SU-DHL-6 (cell line): ENCODE data around the gene MYO18A.
"Not testable (repeated sequence)": the region's sequence is repeated elsewhere in the genome, so short reads cannot be mapped to it uniquely, and the experiment has no call there.

ENCODE experiments used
- H2AFZ ChIP-seq: fragments of 200-600 bp; sonication (generic); 2 replicates; pipeline ENCODE4 v1.6.1; 2014; ENCODE audit warnings: low read depth, mild to moderate bottlenecking, moderate library complexity, mixed read lengths, antibody characterized with exemption, low read length; ENCODE audit not compliant: severe bottlenecking
- H3F3A ChIP-seq: fragments of 200-600 bp; shearing (Covaris generic); 2 replicates; pipeline ENCODE4 v1.6.0; 2016; ENCODE audit warnings: antibody characterized with exemption, mild to moderate bottlenecking; ENCODE audit not compliant: insufficient read depth
- H3K27ac ChIP-seq: fragments of 200-600 bp; sonication (generic); 2 replicates; pipeline ENCODE4 v1.5.1; 2016; ENCODE audit warnings: low read depth, mild to moderate bottlenecking, low read length, moderate library complexity, mixed read lengths
- H3K27me3 ChIP-seq: fragments of 200-600 bp; sonication (generic), shearing (Covaris generic); 2 replicates; pipeline ENCODE4 v1.6.0; 2014; ENCODE audit warnings: mild to moderate bottlenecking, low read length
- H3K36me3 ChIP-seq: fragments of 200-600 bp; sonication (generic); 2 replicates; pipeline ENCODE4 v1.6.1; 2014; ENCODE audit warnings: mild to moderate bottlenecking, low read length, mixed read lengths
- H3K4me2 ChIP-seq: fragments of 300-600, 200-600 bp; shearing (Covaris generic), sonication (generic); 2 replicates; pipeline ENCODE4 v1.6.0; 2014; ENCODE audit warnings: low read length, low read depth, mild to moderate bottlenecking; ENCODE audit not compliant: poor library complexity, severe bottlenecking
- H3K4me3 ChIP-seq: fragments of 200-600 bp; sonication (generic); 2 replicates; pipeline ENCODE4 v1.5.1; 2014; ENCODE audit warnings: antibody characterized with exemption, low read length, mild to moderate bottlenecking, mixed read lengths; ENCODE audit not compliant: insufficient read depth, poor library complexity, severe bottlenecking
- H3K79me2 ChIP-seq: fragments of 200-600 bp; sonication (generic); 2 replicates; pipeline ENCODE4 v1.6.1; 2014; ENCODE audit warnings: mild to moderate bottlenecking, low read length, moderate library complexity; ENCODE audit not compliant: insufficient read depth
- H3K9ac ChIP-seq: fragments of 200-600 bp; sonication (generic); 2 replicates; pipeline ENCODE4 v1.7.0; 2014; ENCODE audit warnings: mild to moderate bottlenecking, low read length
- H3K9me2 ChIP-seq: fragments of 200-600 bp; sonication (generic); replicated peaks from 2 replicates; pipeline ENCODE4 v1.6.1; 2014; ENCODE audit warnings: low read length; ENCODE audit not compliant: insufficient read depth
- H3K9me3 ChIP-seq: fragments of 200-600 bp; sonication (generic); 2 replicates; pipeline ENCODE4 v1.6.1; 2014; ENCODE audit warnings: low read length, mixed read lengths; ENCODE audit not compliant: insufficient read depth
- H4K20me1 ChIP-seq: fragments of 200-600 bp; sonication (generic); 2 replicates; pipeline ENCODE4 v1.6.1; 2014; ENCODE audit warnings: low read depth, mild to moderate bottlenecking, antibody characterized with exemption, low read length, moderate library complexity, mixed read lengths
- CTCF ChIP-seq: fragments of 200-600 bp; sonication (generic); IDR thresholded peaks from one replicate; pipeline ENCODE4 v1.5.1; 2017; ENCODE audit warnings: antibody characterized with exemption, mild to moderate bottlenecking, low read length, moderate library complexity; ENCODE audit not compliant: insufficient read depth, poor library complexity, severe bottlenecking
- EZH2phosphoT487 ChIP-seq: fragments of 200-600 bp; sonication (generic), shearing (Covaris generic); conservative IDR thresholded peaks from 2 replicates; pipeline ENCODE4 v1.6.1; 2018; ENCODE audit warnings: mild to moderate bottlenecking, antibody characterized with exemption, low read length, moderate library complexity, mixed read lengths

Gene MYO18A

GRCh38 chr17:29090108-29090507 is 90.1 kb downstream of the MYO18A start:
- Histone ChIP-seq H3K27me3 (no peaks in the 10 kb centered on the region), H3K9ac (no peak overlapping the region), H3K27ac (no peak overlapping the region)

GRCh38 chr17:29089601-29090044 is 90.6 kb downstream of the MYO18A start:
- no peaks in the 10 kb centered on the region for H3F3A ChIP-seq
- H3K9ac ChIP-seq, result no peak overlapping the region
- no peaks in the 10 kb centered on the region for H3K27me3 ChIP-seq
- no peak overlapping the region for H3K27ac ChIP-seq
- H3K79me2 ChIP-seq, result no peaks in the 10 kb centered on the region
- no peak overlapping the region for H3K4me2 ChIP-seq
- no peaks in the 10 kb centered on the region for H4K20me1 ChIP-seq
- no peaks in the 10 kb centered on the region for H3K9me3 ChIP-seq
- no peak overlapping the region for H2AFZ ChIP-seq
- no peak overlapping the region for H3K4me3 ChIP-seq
- TF ChIP-seq CTCF (no peak), EZH2phosphoT487 (no peak)
- H3K36me3 ChIP-seq, result no peaks in the 10 kb centered on the region
- H3K9me2 ChIP-seq, result no peaks in the 10 kb centered on the region

More at GRCh38 chr17:29090108-29090507, 90.1 kb downstream of the MYO18A start:
- Histone ChIP-seq H4K20me1 (no peaks in the 10 kb centered on the region), H3K4me2 (no peak overlapping the region), H3K9me3 (no peaks in the 10 kb centered on the region), H3K9me2 (no peaks in the 10 kb centered on the region), H3K36me3 (no peaks in the 10 kb centered on the region), H3K79me2 (no peaks in the 10 kb centered on the region), H3K4me3 (no peak overlapping the region), H2AFZ (no peak overlapping the region), H3F3A (no peaks in the 10 kb centered on the region)
- TF ChIP-seq CTCF (no peak), EZH2phosphoT487 (no peak)

- not testable (repeated sequence) for H3K4me2 ChIP-seq, H3K36me3 ChIP-seq, H3F3A ChIP-seq, H3K79me2 ChIP-seq, H4K20me1 ChIP-seq, H3K9ac ChIP-seq, H3K4me3 ChIP-seq, H3K9me2 ChIP-seq, H3K9me3 ChIP-seq, H2AFZ ChIP-seq, H3K27me3 ChIP-seq, H3K27ac ChIP-seq
Measured at GRCh38 chr17:29088782-29089181, 91.4 kb downstream of the MYO18A start.

- Histone ChIP-seq H2AFZ (no peak overlapping the region), H3K36me3 (no peaks in the 10 kb centered on the region), H3K79me2 (no peaks in the 10 kb centered on the region), H3K27ac (no peak overlapping the region), H3F3A (no peaks in the 10 kb centered on the region), H3K9ac (no peak overlapping the region), H3K9me2 (no peaks in the 10 kb centered on the region), H3K9me3 (no peaks in the 10 kb centered on the region), H3K4me2 (no peak overlapping the region), H3K27me3 (no peaks in the 10 kb centered on the region), H3K4me3 (no peak overlapping the region), H4K20me1 (no peaks in the 10 kb centered on the region)
- TF ChIP-seq EZH2phosphoT487, result no peak
- no peak for TF ChIP-seq CTCF
Measured at GRCh38 chr17:29086628-29087332, 93.4 kb downstream of the MYO18A start.
